Psoas muscle (tissue), 8 donors: ENCODE results near the gene CTDSP1. TPM values are rescaled to one million over a fixed set of nuclear protein-coding genes. Genes with fewer than 3 reads are reported as not detected.

ENCODE experiments used
- ATAC-seq, 4 donors: fragments of 200-7000 bp; cut with Tn5 transposase; one replicate each; pipeline ENCODE4 v1.9.1; 2020; ENCODE audit warnings: moderate library complexity in 3 of 4, mild to moderate bottlenecking in 2 of 4
- DNase-seq, 2 donors: peaks; one replicate each; pipeline ENCODE4 v3.0.0-alpha.2; 2020
- H3K27ac ChIP-seq: fragments of 200-600 bp; one replicate; pipeline ENCODE4 v1.8.0; 2022
- H3K27me3 ChIP-seq, 3 donors: fragments of 200-600 bp in 1 of 3; one replicate each; pipeline versions ENCODE4 v1.6.1 to v1.8.0; 2013 to 2022; ENCODE audit warnings: low read length in 2 of 3, mild to moderate bottlenecking in 2 of 3, moderate library complexity in 1 of 3; ENCODE audit not compliant: insufficient read depth in 3 of 3
- H3K36me3 ChIP-seq, 2 donors: fragments of 200-600 bp in 1 of 2; one replicate each; pipeline versions ENCODE4 v1.6.1 to v1.8.0; 2013 to 2022; ENCODE audit warnings: low read depth in 1 of 2, mild to moderate bottlenecking in 1 of 2, moderate library complexity in 1 of 2; ENCODE audit not compliant: insufficient read depth in 1 of 2
- H3K4me1 ChIP-seq: fragments of 200-600 bp; one replicate; pipeline ENCODE4 v1.8.0; 2022
- H3K4me3 ChIP-seq: fragments of 200-600 bp; one replicate; pipeline ENCODE4 v1.8.0; 2022; ENCODE audit warnings: mild to moderate bottlenecking
- H3K9me3 ChIP-seq: fragments of 200-600 bp; one replicate; pipeline ENCODE4 v1.8.0; 2022
- CTCF ChIP-seq: fragments of 200-600 bp; IDR thresholded peaks from one replicate; pipeline ENCODE4 v1.8.0; 2022; ENCODE audit warnings: antibody characterized with exemption
- WGBS, 3 donors: extraction: QIAGEN DNeasy Blood & Tissue Kit; methylation state at CpG; one replicate each; pipeline versions ENCODE4 v1.1.6 to v1.1.7; 2013; 5-methylcytosine and 5-hydroxymethylcytosine counted together
- intact Hi-C, 2 donors: fragments of 100-400 bp; cut with DNase I; formaldehyde crosslinking; loops; one replicate each; pipeline versions ENCODE4 v1.11.0 to v1.14.2; 2022
- polyA plus RNA-seq, 3 donors: library from polyadenylated mRNA; stranded (reverse); fragments of 200-250 nt; gene quantifications; one replicate each; pipeline ENCODE4 v1.2.3, GENCODE V29; 2013
- total RNA-seq, 4 donors: library from RNA; stranded (reverse); fragmentation: NEBNext Ultra II Directional in 2 of 4; extraction: Animal tissue kit (Norgen Biotek cat#: 25700) in 2 of 4; gene quantifications; one replicate each; pipeline versions ENCODE4 v1.2.1 to v1.2.4, GENCODE V29; 2021 to 2023
- donor health status: healthy with polysubstance abuse.
- donor health status: DM: no; HTN: no; CAD: no; lungs with moderate emphysema.
- donor health status: Bipolar disorder and iron deficiency.
- donor health status: healthy.
- donor health status: DM: yes; HTN: yes; CAD: no.
- donor health status: DM: no; HTN: no; CAD: no.
- donor health status: DM: no; HTN: no; CAD: no.
- donor health status: DM: yes; HTN: yes; CAD: no.

Gene CTDSP1
- total and polyA plus RNA-seq, 7 donors, result 55.6 to 73.0 (median 61.9) TPM

- Histone ChIP-seq H3K4me3 (no peak within 1 kb of the TSS), H3K27ac (no peak within 1 kb of the TSS), H3K27me3 (no peaks in the 10 kb centered on the region), H3K36me3 (no peaks in the 10 kb centered on the region), H3K9me3 (no peaks in the 10 kb centered on the region), H3K4me1 (no peaks in the 10 kb centered on the region)
- 66 to 73% (median 68%) methylated on average over 13 of the region's 13 CpGs for WGBS, 3 donors
- ATAC-seq (peak in 3 of 4 donors; percentile 34 to 47 (median 46)), DNase-seq (peak; percentile 46 to 69)
- TF ChIP-seq CTCF, result no peak
- intact Hi-C loops, result no loop called here
These were observed 17.7 kb upstream of the CTDSP1 start, which contains the start of gene SLC11A1 for GRCh38 chr2:218381916-218382366. TSS of gene SLC11A1 (plus strand) at chr2:218382273. CDS start at chr2:218382369, 96 bp downstream.

GRCh38 chr2:218382785-218383184, 16.9 kb upstream of the CTDSP1 start:
- Histone ChIP-seq H3K4me3 (no peak overlapping the region), H3K27ac (no peak overlapping the region), H3K9me3 (no peaks in the 10 kb centered on the region), H3K27me3 (no peaks in the 10 kb centered on the region), H3K4me1 (no peaks in the 10 kb centered on the region), H3K36me3 (no peaks in the 10 kb centered on the region)
- intact Hi-C loops, result no loop called here
- no peak for TF ChIP-seq CTCF
- DNase-seq (no peak), ATAC-seq (no peak)
- 89 to 91% (median 90%) methylated on average over 6 of the region's 6 CpGs for WGBS, 3 donors

GRCh38 chr2:218383892-218384519, 15.7 kb upstream of the CTDSP1 start:
- peak in 2 of 4 donors; percentile 32 to 58 for ATAC-seq
- 80 to 89% (median 83%) methylated on average over 10 of the region's 10 CpGs for WGBS, 3 donors
- Histone ChIP-seq H3K4me1 (no peaks in the 10 kb centered on the region), H3K27ac (no peak overlapping the region), H3K9me3 (no peaks in the 10 kb centered on the region), H3K27me3 (no peaks in the 10 kb centered on the region), H3K4me3 (no peak overlapping the region), H3K36me3 (no peaks in the 10 kb centered on the region)
- DNase-seq, result no peak
- TF ChIP-seq CTCF, result no peak
- intact Hi-C loops, result no loop called here

GRCh38 chr2:218384975-218385374, 14.7 kb upstream of the CTDSP1 start:
- no peak for ATAC-seq
- WGBS, 3 donors, result 79 to 86% (median 80%) methylated on average over 9 of the region's 9 CpGs
- no peaks in the 10 kb centered on the region for H3K27me3 ChIP-seq
- no peaks in the 10 kb centered on the region for H3K36me3 ChIP-seq
- no peak for TF ChIP-seq CTCF
- no peak overlapping the region for H3K27ac ChIP-seq
- no peak overlapping the region for H3K4me3 ChIP-seq
- intact Hi-C loops, result no loop called here
- DNase-seq, result no peak
- no peaks in the 10 kb centered on the region for H3K9me3 ChIP-seq
- H3K4me1 ChIP-seq, result no peaks in the 10 kb centered on the region
